HFF-Myc (cell line): Measurements from ENCODE around the gene HSPB8.
"Not testable (repeated sequence)": the region's sequence is repeated elsewhere in the genome, so short reads cannot be mapped to it uniquely, and the experiment has no call there.

Experiments
- DNase-seq: peaks from one replicate; pipeline ENCODE4 v3.0.0-alpha.2; 2011; ENCODE audit warnings: low read depth; ENCODE audit errors: extremely low read depth
- H3K4me3 ChIP-seq: replicated peaks from 2 replicates; pipeline ENCODE4 v1.5.1; 2011; ENCODE audit warnings: low read depth, mild to moderate bottlenecking, control low read depth, low read length
- CTCF ChIP-seq: IDR thresholded peaks from 2 replicates; pipeline ENCODE4 v1.5.1; 2012; ENCODE audit warnings: mild to moderate bottlenecking, low read depth, low read length, control low read depth; ENCODE audit errors: missing control alignments

The HSPB8 gene

GRCh38 chr12:119204131-119204530, 25.4 kb downstream of the HSPB8 start:
- DNase-seq: no peak

GRCh38 chr12:119204671-119205285, 26.0 kb downstream of the HSPB8 start:
- no peak overlapping the region for H3K4me3 ChIP-seq
- no peak for DNase-seq
- TF ChIP-seq CTCF: no peak

More at GRCh38 chr12:119204131-119204530, 25.4 kb downstream of the HSPB8 start:
- no peak overlapping the region for H3K4me3 ChIP-seq
- TF ChIP-seq CTCF: no peak

- no peak for DNase-seq
- no peak for TF ChIP-seq CTCF
- H3K4me3 ChIP-seq: no peak overlapping the region
Measured at GRCh38 chr12:119206348-119207062, 27.8 kb downstream of the HSPB8 start.

GRCh38 chr12:119207063-119207560, 28.4 kb downstream of the HSPB8 start:
- DNase-seq: no peak
- H3K4me3 ChIP-seq: no peak overlapping the region

GRCh38 chr12:119208626-119209061, 29.9 kb downstream of the HSPB8 start:
- TF ChIP-seq CTCF: no peak
- no peak overlapping the region for H3K4me3 ChIP-seq
- peak; percentile 3 for DNase-seq

More at GRCh38 chr12:119207063-119207560, 28.4 kb downstream of the HSPB8 start:
- no peak for TF ChIP-seq CTCF

- TF ChIP-seq CTCF: no peak
- DNase-seq: no peak
- H3K4me3 ChIP-seq: no peak overlapping the region
Measured at GRCh38 chr12:119211884-119212283, 33.2 kb downstream of the HSPB8 start.

GRCh38 chr12:119216084-119216483, 37.4 kb downstream of the HSPB8 start:
- DNase-seq: no peak
- no peak for TF ChIP-seq CTCF
- H3K4me3 ChIP-seq: no peak overlapping the region

GRCh38 chr12:119218875-119219274, 40.1 kb downstream of the HSPB8 start:
- DNase-seq, H3K4me3 ChIP-seq: not testable (repeated sequence)
